ENCODE measurements around the gene TMTC4. TPM values are rescaled to one million over a fixed set of nuclear protein-coding genes. Genes with fewer than 3 reads are reported as not detected.
"Not testable (repeated sequence)": the region's sequence is repeated elsewhere in the genome, so short reads cannot be mapped to it uniquely, and the experiment has no call there.

The TMTC4 gene
- total RNA-seq, 1 donor from 2014 or later, result 25.8 TPM

DNA sequence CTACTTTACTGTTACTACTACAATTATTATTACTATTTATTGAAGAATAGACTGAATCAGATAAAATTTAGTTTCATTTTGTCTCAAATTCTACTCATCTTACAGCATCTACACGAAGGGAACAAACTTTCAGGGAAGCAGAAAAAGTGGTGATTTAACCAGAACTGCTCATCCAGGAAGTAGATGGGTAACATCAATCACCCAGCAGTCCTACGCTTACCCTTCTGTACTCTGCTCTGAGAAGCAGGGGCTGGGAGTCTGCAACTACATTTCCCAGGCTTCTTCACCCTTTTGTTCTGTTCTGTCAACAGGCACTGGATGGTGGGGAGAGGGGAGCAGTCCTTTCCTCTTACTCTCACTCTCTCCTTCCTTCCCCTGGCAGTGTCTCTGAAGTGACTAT is 54.7 kb downstream of the TMTC4 start:
- peaks cover 0 to 11% of the 10 kb centered on the region in 2 donors for H3K36me3 ChIP-seq
- H3K4me3 ChIP-seq, result no peak overlapping the region
- H3K27ac ChIP-seq, result no peak overlapping the region
- TF ChIP-seq, protein P1, sequence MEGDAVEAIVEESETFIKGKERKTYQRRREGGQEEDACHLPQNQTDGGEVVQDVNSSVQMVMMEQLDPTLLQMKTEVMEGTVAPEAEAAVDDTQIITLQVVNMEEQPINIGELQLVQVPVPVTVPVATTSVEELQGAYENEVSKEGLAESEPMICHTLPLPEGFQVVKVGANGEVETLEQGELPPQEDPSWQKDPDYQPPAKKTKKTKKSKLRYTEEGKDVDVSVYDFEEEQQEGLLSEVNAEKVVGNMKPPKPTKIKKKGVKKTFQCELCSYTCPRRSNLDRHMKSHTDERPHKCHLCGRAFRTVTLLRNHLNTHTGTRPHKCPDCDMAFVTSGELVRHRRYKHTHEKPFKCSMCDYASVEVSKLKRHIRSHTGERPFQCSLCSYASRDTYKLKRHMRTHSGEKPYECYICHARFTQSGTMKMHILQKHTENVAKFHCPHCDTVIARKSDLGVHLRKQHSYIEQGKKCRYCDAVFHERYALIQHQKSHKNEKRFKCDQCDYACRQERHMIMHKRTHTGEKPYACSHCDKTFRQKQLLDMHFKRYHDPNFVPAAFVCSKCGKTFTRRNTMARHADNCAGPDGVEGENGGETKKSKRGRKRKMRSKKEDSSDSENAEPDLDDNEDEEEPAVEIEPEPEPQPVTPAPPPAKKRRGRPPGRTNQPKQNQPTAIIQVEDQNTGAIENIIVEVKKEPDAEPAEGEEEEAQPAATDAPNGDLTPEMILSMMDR (IDR thresholded peaks at IDR 0.05), result no peak
- TF ChIP-seq POLR2AphosphoS5 (IDR thresholded peaks at IDR 0.05; ENCODE audit: insufficient read depth in 1 of 2, low read depth in 1 of 2) (no peak), POLR2A (IDR thresholded peaks at IDR 0.05) (no peak)
- no peak for DNase-seq (ENCODE audit: extremely low spot score in 2 of 2)
- intact Hi-C loops (cut with DNase I), result no loop called here
- H3K9me3 ChIP-seq, result no peaks in the 10 kb centered on the region
- no peaks in the 10 kb centered on the region for H3K4me1 ChIP-seq
- H3K27me3 ChIP-seq, result no peaks in the 10 kb centered on the region

DNA sequence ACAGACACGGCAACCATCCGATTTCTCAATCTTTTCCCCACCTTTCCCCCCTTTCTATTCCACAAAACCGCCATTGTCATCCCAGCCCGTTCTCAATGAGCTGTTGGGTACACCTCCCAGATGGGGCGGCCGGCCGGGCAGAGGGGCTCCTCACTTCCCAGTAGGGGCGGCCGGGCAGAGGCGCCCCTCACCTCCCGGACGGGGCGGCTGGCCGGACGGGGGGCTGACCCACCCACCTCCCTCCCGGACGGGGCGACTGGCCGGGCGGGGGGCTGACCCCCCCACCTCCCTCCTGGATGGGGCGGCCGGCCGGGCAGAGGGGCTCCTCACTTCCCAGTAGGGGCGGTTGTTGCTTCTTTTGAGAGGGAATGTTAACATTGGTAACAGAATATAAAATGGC is 55.7 kb downstream of the TMTC4 start:
- H3K27ac ChIP-seq; DNase-seq (ENCODE audit: extremely low spot score in 2 of 2); H3K4me3 ChIP-seq; H3K9me3 ChIP-seq; H3K27me3 ChIP-seq; intact Hi-C loops (cut with DNase I); H3K36me3 ChIP-seq; H3K4me1 ChIP-seq: not testable (repeated sequence)

- Histone ChIP-seq H3K4me1 (no peaks in the 10 kb centered on the region), H3K36me3 (no peaks in the 10 kb centered on the region), H3K9me3 (no peaks in the 10 kb centered on the region), H3K27ac (no peak overlapping the region), H3K27me3 (no peaks in the 10 kb centered on the region), H3K4me3 (no peak overlapping the region)
- intact Hi-C loops (cut with DNase I), result no loop called here
- DNase-seq (ENCODE audit: extremely low spot score in 2 of 2), result no peak
- TF ChIP-seq, protein P1 (IDR thresholded peaks at IDR 0.05), result no peak
- TF ChIP-seq POLR2A (IDR thresholded peaks at IDR 0.05) (no peak), POLR2AphosphoS5 (IDR thresholded peaks at IDR 0.05; ENCODE audit: insufficient read depth in 1 of 2, low read depth in 1 of 2) (no peak)
Observed at GRCh38 chr13:100613031-100613430, 61.6 kb downstream of the TMTC4 start.

DNA sequence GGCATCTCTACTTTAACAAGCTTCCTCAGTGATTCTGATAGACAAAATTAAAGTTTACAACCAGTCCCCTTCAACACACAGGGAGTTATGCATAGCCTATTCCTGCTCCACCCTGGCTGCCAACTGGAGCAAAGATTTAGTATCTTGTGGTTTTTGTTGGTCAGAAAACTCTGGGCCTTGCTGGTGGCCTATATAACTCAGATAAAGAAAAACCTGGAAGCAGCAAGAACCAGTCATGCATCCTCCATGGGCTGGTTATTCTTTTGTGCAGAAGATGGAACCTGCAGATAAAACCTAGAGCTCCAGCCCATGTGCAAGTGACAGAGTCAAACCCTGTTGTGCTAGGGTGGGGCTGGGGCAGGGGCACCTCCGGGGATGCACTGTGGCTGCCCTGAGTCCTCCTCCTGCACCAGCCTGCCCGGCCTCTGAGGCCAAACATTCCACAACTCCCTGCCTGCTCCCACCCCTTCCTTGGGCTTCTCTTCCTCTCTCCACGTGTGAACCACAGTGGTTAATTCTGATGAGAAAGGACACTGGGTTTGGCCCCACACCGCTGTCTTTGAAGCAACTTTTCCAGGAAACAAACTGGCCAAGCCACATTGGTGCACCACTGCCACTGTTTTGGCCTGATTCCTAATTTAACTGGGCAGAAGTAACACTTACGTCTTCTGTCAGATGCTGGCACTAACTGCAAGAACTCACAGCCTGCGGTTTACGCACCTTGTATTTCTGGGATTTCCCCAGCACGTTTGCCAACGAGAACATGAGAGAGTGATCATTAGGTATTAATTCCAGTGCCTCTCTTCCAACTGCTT is 62.7 kb downstream of the TMTC4 start:
- Histone ChIP-seq H3K36me3 (no peaks in the 10 kb centered on the region), H3K4me1 (no peaks in the 10 kb centered on the region), H3K27ac (no peak overlapping the region), H3K9me3 (no peaks in the 10 kb centered on the region), H3K27me3 (no peaks in the 10 kb centered on the region), H3K4me3 (no peak overlapping the region)
- intact Hi-C loops (cut with DNase I), result no loop called here
- no peak for DNase-seq (ENCODE audit: extremely low spot score in 2 of 2)
- TF ChIP-seq POLR2AphosphoS5 (IDR thresholded peaks at IDR 0.05; ENCODE audit: insufficient read depth in 1 of 2, low read depth in 1 of 2), result no peak
- no peak for TF ChIP-seq POLR2A (IDR thresholded peaks at IDR 0.05)
- TF ChIP-seq, protein P1 (IDR thresholded peaks at IDR 0.05), result no peak

DNA sequence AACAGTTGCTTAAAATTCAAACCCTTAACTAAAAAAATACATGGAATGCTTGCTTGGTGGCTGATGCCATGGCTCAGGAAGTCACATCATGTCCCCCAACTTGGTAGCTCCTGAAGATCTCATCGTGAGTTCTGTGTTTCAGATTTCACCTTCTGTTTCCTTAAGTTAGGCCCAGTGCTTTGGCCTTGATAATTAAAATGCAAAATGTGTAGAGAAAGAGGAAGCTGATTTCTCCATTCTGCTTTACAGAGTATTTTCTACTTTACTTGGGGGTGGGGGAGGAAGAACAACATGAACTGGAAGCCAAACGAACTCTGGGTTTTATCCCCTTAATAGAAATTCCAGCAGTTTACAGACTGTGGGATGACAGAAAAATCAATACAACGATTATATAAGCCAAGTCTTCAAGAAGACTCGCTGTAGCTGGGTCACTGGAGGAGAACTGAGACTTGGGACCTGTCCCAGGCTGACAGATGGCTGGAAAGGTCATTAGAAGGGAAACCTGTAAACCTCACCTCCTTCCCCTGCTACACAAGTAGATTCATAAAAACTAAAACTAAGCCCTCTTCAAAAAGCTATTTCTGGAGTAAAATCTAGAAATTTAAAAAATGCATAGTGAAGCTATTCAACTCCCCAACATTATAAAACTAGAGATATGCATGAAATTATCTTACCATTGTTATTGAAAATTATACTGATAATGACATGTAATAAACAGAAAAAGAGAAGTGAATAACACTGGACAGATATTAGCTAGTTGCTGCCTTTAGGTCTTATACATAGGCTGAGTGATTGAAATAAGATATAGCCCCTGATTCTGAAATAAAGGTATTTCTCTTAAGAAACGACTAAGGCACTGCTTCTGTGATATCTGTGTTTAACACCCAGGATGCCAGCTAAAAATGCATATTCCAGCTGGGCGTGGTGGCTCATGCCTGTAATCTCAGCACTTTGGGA is 63.9 kb downstream of the TMTC4 start:
- DNase-seq (ENCODE audit: extremely low spot score in 2 of 2), result no peak
- H3K4me3 ChIP-seq, result no peak overlapping the region
- intact Hi-C loops (cut with DNase I), result no loop called here
- no peaks in the 10 kb centered on the region for H3K27me3 ChIP-seq
- no peak for TF ChIP-seq POLR2AphosphoS5 (IDR thresholded peaks at IDR 0.05; ENCODE audit: insufficient read depth in 1 of 2, low read depth in 1 of 2)
- no peak for TF ChIP-seq POLR2A (IDR thresholded peaks at IDR 0.05)
- TF ChIP-seq, protein P1 (IDR thresholded peaks at IDR 0.05), result no peak
- H3K27ac ChIP-seq, result no peak overlapping the region
- no peaks in the 10 kb centered on the region for H3K4me1 ChIP-seq
- H3K9me3 ChIP-seq, result no peaks in the 10 kb centered on the region
- peaks cover 0 to 7% of the 10 kb centered on the region in 2 donors for H3K36me3 ChIP-seq

Data from vagina (tissue), 2 donors.